HepG2 (cell line): Measurements from ENCODE around the gene TGFBRAP1. TPM values are rescaled to one million over a fixed set of nuclear protein-coding genes. Genes with fewer than 3 reads are reported as not detected.

ENCODE experiments used
- ATAC-seq: fragments of 200-7000 bp; cut with Tn5 transposase; 3 replicates; pipeline ENCODE4 v1.9.1; 2020; ENCODE audit warnings: mild to moderate bottlenecking, moderate library complexity
- BruUV-seq: library from RNA; stranded (reverse); fragments of 400-500 nt; replicated peaks from 2 replicates; lab custom pipeline; 2021; lab: Mats Ljungman, UMichigan
- CTCF ChIA-PET: fragments of 300-600 bp; formaldehyde crosslinking; extraction: SDS; loops from one replicate; lab custom pipeline; 2021; ENCODE audit warnings: low total read pairs, inconsistent platforms, low intra/inter-chr PET ratio; lab: Yijun Ruan, JAX
- POLR2A ChIA-PET: fragments of 350-600 bp; sonication (Branson Sonifier 250); formaldehyde crosslinking; loops from one replicate; lab custom pipeline; 2020; ENCODE audit warnings: antibody characterized with exemption, inconsistent platforms; lab: Yijun Ruan, JAX
- DNase-seq: peaks from one replicate; pipeline ENCODE4 v3.0.0-alpha.2; 2015; ENCODE audit warnings: low spot score
- FAIRE-seq: peaks from 3 replicates; lab custom pipeline; 2011; peaks lifted over from hg19 to GRCh38; lab: Jason Lieb, UNC
- H2AFZ ChIP-seq: one replicate; pipeline ENCODE4 v1.6.1; 2011; ENCODE audit warnings: low read length, inconsistent platforms
- H3K27ac ChIP-seq: fragments of 300-600 bp; 3 replicates; pipeline ENCODE4 v1.8.0; 2011; ENCODE audit warnings: mixed run types, mild to moderate bottlenecking, mixed read lengths, low read length, inconsistent platforms; ENCODE audit not compliant: insufficient read depth; ENCODE audit errors: extremely low read length
- H3K27me3 ChIP-seq, 2 experiments: fragments of 200-600 bp in 1 of 2; 2 replicates in 1 of 2; 3 replicates in 1 of 2; pipeline versions ENCODE4 v1.6.0 to v1.8.0; 2011; ENCODE audit warnings: low read length in 2 of 2, mild to moderate bottlenecking in 2 of 2, moderate library complexity in 2 of 2, inconsistent platforms in 1 of 2; ENCODE audit not compliant: insufficient read depth in 2 of 2, control insufficient read depth in 1 of 2
- H3K36me3 ChIP-seq, 2 experiments: fragments of 200-600 bp in 1 of 2; replicated peaks in 1 of 2; 2 replicates in 1 of 2; 3 replicates in 1 of 2; pipeline versions ENCODE4 v1.5.1 to v1.8.0; 2011; ENCODE audit warnings: low read length in 2 of 2, inconsistent platforms in 1 of 2; ENCODE audit not compliant: insufficient read depth in 2 of 2, control insufficient read depth in 1 of 2
- H3K4me1 ChIP-seq: 2 replicates; pipeline ENCODE4 v1.5.1; 2012; ENCODE audit warnings: low read length, inconsistent platforms; ENCODE audit not compliant: insufficient read depth
- H3K4me2 ChIP-seq: 2 replicates; pipeline ENCODE4 v1.6.0; 2011; ENCODE audit warnings: low read depth, low read length, inconsistent platforms
- H3K4me3 ChIP-seq, 3 experiments: fragments of 200-600 bp in 1 of 3; sonication (generic), shearing (Covaris generic) in 1 of 3; replicated peaks in 1 of 3; 2 replicates each; pipeline ENCODE4 v1.5.1; 2011 to 2016; ENCODE audit warnings: low read length in 3 of 3, inconsistent platforms in 2 of 3, low read depth in 2 of 3, mild to moderate bottlenecking in 2 of 3, control low read depth in 1 of 3, mixed read lengths in 1 of 3; ENCODE audit not compliant: insufficient read depth in 1 of 3
- H3K79me2 ChIP-seq: one replicate; pipeline ENCODE4 v1.6.1; 2011; ENCODE audit warnings: low read length, inconsistent platforms; ENCODE audit not compliant: insufficient read depth
- H3K9ac ChIP-seq: 2 replicates; pipeline ENCODE4 v1.6.0; 2011; ENCODE audit warnings: mild to moderate bottlenecking, low read depth, low read length, inconsistent platforms; ENCODE audit not compliant: insufficient read depth
- H3K9me3 ChIP-seq: 2 replicates; pipeline ENCODE4 v1.5.1; 2012; ENCODE audit warnings: mild to moderate bottlenecking, low read length
- H4K20me1 ChIP-seq: 2 replicates; pipeline ENCODE4 v1.6.0; 2011; ENCODE audit warnings: inconsistent platforms, mild to moderate bottlenecking, low read length, moderate library complexity; ENCODE audit not compliant: insufficient read depth
- ARID5B ChIP-seq: IDR thresholded peaks from 2 replicates; pipeline ENCODE4 v1.4.0; 2020; ENCODE audit warnings: mild to moderate bottlenecking, missing genetic modification reagents
- ATF5 ChIP-seq: sonication (generic); formaldehyde crosslinking; IDR thresholded peaks from 2 replicates; pipeline ENCODE4 v1.4.0; 2020; ENCODE audit warnings: mild to moderate bottlenecking, low read depth, missing genetic modification reagents
- CTCF ChIP-seq: sonication (generic); formaldehyde crosslinking; IDR thresholded peaks from 2 replicates; pipeline ENCODE4 v1.5.0; 2020; ENCODE audit warnings: mild to moderate bottlenecking, missing genetic modification reagents, moderate library complexity
- ELF1 ChIP-seq: sonication (generic); formaldehyde crosslinking; IDR thresholded peaks from 2 replicates; pipeline ENCODE4 v1.4.0; 2020; ENCODE audit warnings: missing genetic modification reagents
- MIER2 ChIP-seq: IDR thresholded peaks from 2 replicates; pipeline ENCODE4 v1.6.1; 2016; ENCODE audit warnings: missing biosample characterization, missing genetic modification reagents
- MTA3 ChIP-seq: sonication (generic); formaldehyde crosslinking; IDR thresholded peaks from 2 replicates; pipeline ENCODE4 v1.4.0; 2020; ENCODE audit warnings: missing genetic modification reagents
- NFYC ChIP-seq: IDR thresholded peaks from 2 replicates; pipeline ENCODE4 v1.6.1; 2016; ENCODE audit warnings: missing genetic modification reagents, missing compliant biosample characterization
- SOX5 ChIP-seq: IDR thresholded peaks from 2 replicates; pipeline ENCODE4 v1.6.1; 2016; ENCODE audit warnings: borderline replicate concordance
- TGIF2 ChIP-seq: IDR thresholded peaks from 2 replicates; pipeline ENCODE4 v1.6.1; 2016; ENCODE audit warnings: control low read depth, missing compliant biosample characterization
- ZFP1 ChIP-seq: IDR thresholded peaks from 2 replicates; pipeline ENCODE4 v1.6.1; 2016
- ZNF3 ChIP-seq: IDR thresholded peaks from 2 replicates; pipeline ENCODE4 v1.7.0; 2017; ENCODE audit warnings: inconsistent platforms
- ZNF331 ChIP-seq: sonication (generic); formaldehyde crosslinking; IDR thresholded peaks from 2 replicates; pipeline ENCODE4 v1.4.0; 2020; ENCODE audit warnings: missing genetic modification reagents
- ZNF552 ChIP-seq: sonication (generic); formaldehyde crosslinking; IDR thresholded peaks from 2 replicates; pipeline ENCODE4 v1.9.0; 2022; ENCODE audit warnings: missing genetic modification reagents, mild to moderate bottlenecking, borderline replicate concordance
- ZNF562 ChIP-seq: sonication (generic); formaldehyde crosslinking; IDR thresholded peaks from 2 replicates; pipeline ENCODE4 v1.8.0; 2022; ENCODE audit warnings: missing genetic modification reagents, borderline replicate concordance
- ZNF564 ChIP-seq: sonication (generic); formaldehyde crosslinking; IDR thresholded peaks from 2 replicates; pipeline ENCODE4 v1.8.1; 2023; ENCODE audit warnings: mild to moderate bottlenecking, missing genetic modification reagents
- ZNF580 ChIP-seq: IDR thresholded peaks from 2 replicates; pipeline ENCODE4 v1.6.1; 2016; ENCODE audit warnings: low read depth, borderline replicate concordance
- WGBS: methylation state at CpG from one replicate; pipeline ENCODE4 v1.1.6; 2017; ENCODE audit warnings: low lambda C conversion rate; 5-methylcytosine and 5-hydroxymethylcytosine counted together
- in situ Hi-C: cut with HindIII; loops from 2 replicates; pipeline ENCODE4 v1.10.0; 2017; ENCODE audit warnings: low pct_unique_long_range_greater_than_20kb; ENCODE audit not compliant: extremely low pct_ligation_motif_present
- intact Hi-C: fragments of 100-400 bp; cut with micrococcal nuclease; formaldehyde crosslinking; loops from one replicate; pipeline ENCODE4 v1.10.0; 2022; ENCODE audit not compliant: unreplicated experiment
- polyA plus RNA-seq, 8 experiments: library from polyadenylated mRNA; depleted of rRNA in 3 of 8; stranded (reverse) in 7 of 8; unstranded in 1 of 8; fragments of >200 nt; fragmentation: Illumina TruSeq in 4 of 8; extraction: Trizol in 4 of 8; gene quantifications; 2 replicates each; pipeline versions ENCODE4 v1.2.1 to v1.2.3, GENCODE V29; 2011 to 2016; ENCODE audit warnings: low read depth in 4 of 8, missing spikeins in 1 of 8, mixed read lengths in 1 of 8; ENCODE audit not compliant: insufficient read depth in 1 of 8
- total RNA-seq, 5 experiments: library from RNA; depleted of rRNA; stranded (reverse); fragments of >200 nt; fragmentation: Illumina TruSeq; extraction: Trizol; gene quantifications; 2 replicates each; pipeline ENCODE4 v1.2.3, GENCODE V29; 2016; ENCODE audit warnings: low read depth in 1 of 5
- TF ChIP-seq, protein P1 (sequence below): sonication (generic); formaldehyde crosslinking; IDR thresholded peaks from 2 replicates; pipeline ENCODE4 v1.4.0; 2020; ENCODE audit warnings: missing genetic modification reagents

TGFBRAP1 gene
- total and polyA plus RNA-seq, 2 of the 13 experiments (the other 11 are each of a cell fraction or from before 2014, with no cell fraction given): 12.7 to 22.9 TPM

DNA sequence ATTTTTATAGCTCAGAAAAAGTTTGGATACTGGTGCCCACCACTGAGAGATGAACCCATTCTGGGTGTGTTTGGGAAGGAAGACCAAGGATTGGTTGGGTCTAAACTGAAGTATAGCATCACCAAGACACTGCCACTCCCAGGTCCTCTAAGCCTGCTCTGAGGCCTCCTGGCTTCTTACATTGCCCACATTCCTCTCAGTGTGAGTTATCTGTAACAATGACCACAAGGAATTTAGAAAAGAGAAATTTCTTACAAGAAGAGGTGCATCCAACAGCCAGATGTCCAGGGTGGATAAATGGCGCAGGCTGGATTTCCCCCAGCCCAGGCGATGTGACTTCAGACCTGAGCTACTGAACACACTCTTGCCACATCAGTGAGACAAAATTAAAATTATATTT is 89.6 kb downstream of the TGFBRAP1 start (continued):
- TF ChIP-seq CTCF (CRISPR knock-in tag): no peak
- TF ChIP-seq ZNF580 (CRISPR knock-in tag): no peak
- TF ChIP-seq ELF1: no peak

GRCh38 chr2:105238664-105239240 is 90.8 kb downstream of the TGFBRAP1 start:
- Histone ChIP-seq H3K36me3 (no peaks in the 10 kb centered on the region), H3K27ac (no peak overlapping the region), H4K20me1 (no peaks in the 10 kb centered on the region), H2AFZ (no peak overlapping the region), H3K9ac (no peak overlapping the region), H3K9me3 (no peaks in the 10 kb centered on the region), H3K27me3 (peaks cover 0 to 9% of the 10 kb centered on the region in 2 experiments; a peak in 2 of 5 replicates), H3K4me1 (no peaks in the 10 kb centered on the region), H3K4me3 (no peak overlapping the region), H3K79me2 (no peaks in the 10 kb centered on the region), H3K4me2 (no peak overlapping the region)
- intact Hi-C loops: loop anchor here (1.0 kb wide), 1 partner anchor 124 kb away; no protein-coding TSS in a partner anchor
- BruUV-seq: no TSS peak
- ChIA-PET CTCF (interaction anchor here (2.3 kb wide), 1 partner anchor 124 kb away, joined by 27 read pairs; no protein-coding TSS in a partner anchor), POLR2A (no interaction called here)
- no peak for TF ChIP-seq ZFP1 (CRISPR knock-in tag)
- TF ChIP-seq ZNF564 (CRISPR knock-in tag): no peak
- no peak for TF ChIP-seq MIER2 (CRISPR knock-in tag)
- no peak for TF ChIP-seq NFYC (CRISPR knock-in tag)
- no peak for TF ChIP-seq SOX5 (CRISPR knock-in tag)
- TF ChIP-seq, protein P1, sequence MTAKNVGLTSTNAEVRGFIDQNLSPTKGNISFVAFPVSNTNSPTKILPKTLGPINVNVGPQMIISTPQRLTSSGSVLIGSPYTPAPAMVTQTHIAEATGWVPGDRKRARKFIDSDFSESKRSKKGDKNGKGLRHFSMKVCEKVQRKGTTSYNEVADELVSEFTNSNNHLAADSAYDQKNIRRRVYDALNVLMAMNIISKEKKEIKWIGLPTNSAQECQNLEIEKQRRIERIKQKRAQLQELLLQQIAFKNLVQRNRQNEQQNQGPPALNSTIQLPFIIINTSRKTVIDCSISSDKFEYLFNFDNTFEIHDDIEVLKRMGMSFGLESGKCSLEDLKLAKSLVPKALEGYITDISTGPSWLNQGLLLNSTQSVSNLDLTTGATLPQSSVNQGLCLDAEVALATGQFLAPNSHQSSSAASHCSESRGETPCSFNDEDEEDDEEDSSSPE: no peak
- no peak for TF ChIP-seq TGIF2 (CRISPR knock-in tag)
- TF ChIP-seq ZNF331 (CRISPR knock-in tag): no peak
- no peak for TF ChIP-seq ZNF3 (CRISPR knock-in tag)
- no peak for TF ChIP-seq ARID5B (CRISPR knock-in tag)
- no peak for TF ChIP-seq MTA3 (CRISPR knock-in tag)
- no peak for TF ChIP-seq ZNF552
- TF ChIP-seq ZNF562 (CRISPR knock-in tag): no peak
- TF ChIP-seq ATF5 (CRISPR knock-in tag): no peak
- no peak for FAIRE-seq
- no peak for DNase-seq
- 34% methylated on average over 14 of the region's 14 CpGs for WGBS
- in situ Hi-C loops: loop anchor here (5.0 kb wide), 1 partner anchor 126 kb away; no protein-coding TSS in a partner anchor
- ATAC-seq: no peak
